Stimulated activated CD4-positive, alpha-beta T cell treated with anti-CD3 and anti-CD28 coated beads, Interleukin-15, amount 100 ng/mL, for 1 hour (primary cell): ENCODE measurements around the gene RHNO1.
"Not testable (repeated sequence)": the region's sequence is repeated elsewhere in the genome, so short reads cannot be mapped to it uniquely, and the experiment has no call there.

Source experiments
- DNase-seq, 2 donors: peaks; one replicate each; pipeline ENCODE4 v3.0.0-alpha.2; 2020; ENCODE audit warnings: low read depth in 1 of 2, low spot score in 1 of 2

RHNO1 gene

GRCh38 chr12:2858334-2858733 is 18.7 kb upstream of the RHNO1 start:
- DNase-seq = no peak

- DNase-seq = no peak
Measured at GRCh38 chr12:2858944-2859421, 18.0 kb upstream of the RHNO1 start.

GRCh38 chr12:2860170-2860569 is 16.9 kb upstream of the RHNO1 start:
- no peak for DNase-seq

- DNase-seq = no peak
Measured at GRCh38 chr12:2862876-2863275, 14.1 kb upstream of the RHNO1 start.

- DNase-seq = not testable (repeated sequence)
Measured at GRCh38 chr12:2863402-2863801, 13.6 kb upstream of the RHNO1 start.

- no peak for DNase-seq
Measured at GRCh38 chr12:2864198-2864597, 12.8 kb upstream of the RHNO1 start.

- DNase-seq = not testable (repeated sequence)
Measured at GRCh38 chr12:2868986-2869632, 7.9 kb upstream of the RHNO1 start.

GRCh38 chr12:2876431-2877046 is 484 bp upstream of the RHNO1 start:
- no peak for DNase-seq

- DNase-seq = no peak
Measured at GRCh38 chr12:2877953-2878732, 1.1 kb downstream of the RHNO1 start.

- no peak for DNase-seq
Measured at GRCh38 chr12:2879853-2880252, 2.8 kb downstream of the RHNO1 start.

GRCh38 chr12:2884810-2885209 is 7.8 kb downstream of the RHNO1 start:
- DNase-seq = no peak

GRCh38 chr12:2886768-2887450 is 9.9 kb downstream of the RHNO1 start:
- DNase-seq = no peak

- DNase-seq = no peak
Measured at GRCh38 chr12:2890001-2890387, 13.0 kb downstream of the RHNO1 start.

- DNase-seq = peak; percentile 95 to 96
Measured at GRCh38 chr12:2890388-2891239, 13.6 kb downstream of the RHNO1 start, which contains the start of gene TULP3. TULP3 (plus strand) TSS chr12:2890891; CDS start chr12:2890948, 57 bp downstream.

GRCh38 chr12:2891240-2892053 is 14.4 kb downstream of the RHNO1 start:
- peak in 1 of 2 donors; percentile 7 for DNase-seq

- DNase-seq = no peak
Measured at GRCh38 chr12:2892246-2892645, 15.2 kb downstream of the RHNO1 start.

- DNase-seq = no peak
Measured at GRCh38 chr12:2893007-2893406, 16.0 kb downstream of the RHNO1 start.

GRCh38 chr12:2895051-2895451 is 18.0 kb downstream of the RHNO1 start:
- DNase-seq = no peak

GRCh38 chr12:2895511-2895910 is 18.5 kb downstream of the RHNO1 start:
- no peak for DNase-seq

- no peak for DNase-seq
Measured at GRCh38 chr12:2897418-2897817, 20.4 kb downstream of the RHNO1 start.
